HCT116 (cell line): ENCODE measurements around the gene C1orf174. TPM values are rescaled to one million over a fixed set of nuclear protein-coding genes. Genes with fewer than 3 reads are reported as not detected.

Experiments used
- ATAC-seq: fragments of 200-7000 bp; cut with Tn5 transposase; 2 replicates; pipeline ENCODE4 v1.9.1; 2020; ENCODE audit warnings: mild to moderate bottlenecking, moderate library complexity
- BruUV-seq: library from RNA; stranded (reverse); fragments of 400-500 nt; replicated peaks from 2 replicates; lab custom pipeline; 2021; lab: Mats Ljungman, UMichigan
- CTCF ChIA-PET: fragments of 300-600 bp; sonication (Branson Sonifier 250); formaldehyde crosslinking; loops from one replicate; lab custom pipeline; 2021; ENCODE audit warnings: antibody characterized with exemption; lab: Charles Lee
- POLR2A ChIA-PET: fragments of 300-600, 350-600 bp; sonication (Branson Sonifier 250); formaldehyde crosslinking; loops from one replicate; lab custom pipeline; 2021; ENCODE audit warnings: antibody characterized with exemption; lab: Charles Lee
- RAD21 ChIA-PET, 2 experiments: fragments of 300-600 bp; sonication (Branson Sonifier 250); formaldehyde crosslinking; loops; one replicate each; lab custom pipeline; 2023; ENCODE audit warnings: low total read pairs in 2 of 2; ENCODE audit not compliant: uncharacterized antibody in 2 of 2, unreplicated experiment in 2 of 2, low non-redundant PET in 1 of 2; lab: Charles Lee
- DNase-seq: peaks from one replicate; pipeline ENCODE4 v3.0.0-alpha.2; 2010; ENCODE audit warnings: low read depth, low spot score
- H2AFZ ChIP-seq: fragments of 200-600 bp; shearing (Covaris generic), sonication (generic); 2 replicates; pipeline ENCODE4 v1.6.1; 2017; ENCODE audit warnings: low read depth, mixed run types, mixed read lengths, antibody characterized with exemption, low read length; ENCODE audit not compliant: poor library complexity, severe bottlenecking
- H3K27ac ChIP-seq: 2 replicates; pipeline ENCODE4 v1.5.1; 2012; ENCODE audit warnings: low read depth, low read length
- H3K27me3 ChIP-seq: fragments of 200-600 bp; sonication (generic); 2 replicates; pipeline ENCODE4 v1.6.1; 2016; ENCODE audit warnings: mixed run types, low read length, mixed read lengths; ENCODE audit not compliant: insufficient read depth
- H3K36me3 ChIP-seq, 2 experiments: fragments of 200-500 bp in 1 of 2; fragments of 200-600 bp in 1 of 2; sonication (Bioruptor generic) in 1 of 2; sonication (generic) in 1 of 2; 2 replicates each; pipeline versions ENCODE4 v1.5.1 to v1.6.1; 2014 to 2016; ENCODE audit warnings: low read length in 2 of 2, inconsistent platforms in 1 of 2, mixed read lengths in 1 of 2, mixed run types in 1 of 2; ENCODE audit not compliant: insufficient read depth in 2 of 2, control insufficient read depth in 1 of 2
- H3K4me1 ChIP-seq, 2 experiments: fragments of 200-600 bp in 1 of 2; sonication (generic) in 1 of 2; 2 replicates each; pipeline versions ENCODE4 v1.5.1 to v1.6.1; 2012 to 2017; ENCODE audit warnings: low read length in 2 of 2, inconsistent platforms in 1 of 2, mild to moderate bottlenecking in 1 of 2, mixed read lengths in 1 of 2, mixed run types in 1 of 2, moderate library complexity in 1 of 2; ENCODE audit not compliant: insufficient read depth in 2 of 2, control insufficient read depth in 1 of 2
- H3K4me2 ChIP-seq: fragments of 200-600 bp; sonication (generic); 2 replicates; pipeline ENCODE4 v1.6.1; 2017; ENCODE audit warnings: mixed run types, low read length, mixed read lengths
- H3K4me3 ChIP-seq, 2 experiments: fragments of 200-600 bp in 1 of 2; sonication (generic) in 1 of 2; replicated peaks in 1 of 2; 2 replicates each; pipeline ENCODE4 v1.5.1; 2011 to 2016; ENCODE audit warnings: low read length in 2 of 2, control low read depth in 1 of 2, low read depth in 1 of 2, mild to moderate bottlenecking in 1 of 2, mixed read lengths in 1 of 2, mixed run types in 1 of 2
- H3K79me2 ChIP-seq: fragments of 200-600 bp; sonication (generic); 2 replicates; pipeline ENCODE4 v1.6.1; 2017; ENCODE audit warnings: mild to moderate bottlenecking, mixed run types, low read length, moderate library complexity, mixed read lengths; ENCODE audit not compliant: insufficient read depth
- H3K9ac ChIP-seq: fragments of 200-600 bp; sonication (generic); 2 replicates; pipeline ENCODE4 v1.6.1; 2016; ENCODE audit warnings: low read length, mixed read lengths
- H3K9me2 ChIP-seq: fragments of 200-600 bp; sonication (generic), shearing (Covaris generic); 2 replicates; pipeline ENCODE4 v1.6.1; 2017; ENCODE audit warnings: mixed run types, mild to moderate bottlenecking, moderate library complexity; ENCODE audit not compliant: insufficient read depth
- H3K9me3 ChIP-seq, 2 experiments: fragments of 200-500 bp in 1 of 2; fragments of 200-600 bp in 1 of 2; sonication (Bioruptor generic) in 1 of 2; sonication (generic) in 1 of 2; 2 replicates each; pipeline ENCODE4 v1.6.1; 2014 to 2017; ENCODE audit warnings: low read length in 2 of 2, mixed read lengths in 2 of 2, inconsistent platforms in 1 of 2, low read depth in 1 of 2, mild to moderate bottlenecking in 1 of 2, mixed run types in 1 of 2, moderate library complexity in 1 of 2; ENCODE audit not compliant: control insufficient read depth in 1 of 2, insufficient read depth in 1 of 2
- H4K20me1 ChIP-seq: fragments of 200-600 bp; sonication (generic), shearing (Covaris generic); 2 replicates; pipeline ENCODE4 v1.6.1; 2017; ENCODE audit warnings: mixed run types, mild to moderate bottlenecking, moderate library complexity; ENCODE audit not compliant: insufficient read depth
- CEBPB ChIP-seq: IDR thresholded peaks from 2 replicates; pipeline ENCODE4 v1.6.1; 2012; ENCODE audit warnings: low read depth
- ELF1 ChIP-seq: IDR thresholded peaks from 2 replicates; pipeline ENCODE4 v1.6.1; 2012; ENCODE audit warnings: low read depth, borderline replicate concordance
- EZH2 ChIP-seq: fragments of 200-600 bp; sonication (generic); IDR thresholded peaks from 2 replicates; pipeline ENCODE4 v1.6.1; 2017; ENCODE audit warnings: antibody characterized with exemption, mixed run types
- EZH2phosphoT487 ChIP-seq: fragments of 200-600 bp; IDR thresholded peaks from 2 replicates; pipeline ENCODE4 v1.6.1; 2018; ENCODE audit warnings: antibody characterized with exemption, borderline replicate concordance
- FOSL1 ChIP-seq: IDR thresholded peaks from 2 replicates; pipeline ENCODE4 v1.6.1; 2012; ENCODE audit warnings: low read depth
- JUND ChIP-seq: IDR thresholded peaks from 2 replicates; pipeline ENCODE4 v1.6.1; 2012
- POLR2A ChIP-seq: IDR thresholded peaks from 2 replicates; pipeline ENCODE4 v1.7.0; 2011; ENCODE audit warnings: borderline replicate concordance; ENCODE audit not compliant: insufficient read depth, insufficient read length; ENCODE audit errors: extremely low read depth
- POLR2AphosphoS5 ChIP-seq: IDR thresholded peaks from 2 replicates; pipeline ENCODE4 v1.6.1; 2011; ENCODE audit warnings: mild to moderate bottlenecking, low read depth, low read length, moderate library complexity
- RAD21 ChIP-seq: IDR thresholded peaks from 2 replicates; pipeline ENCODE4 v1.6.1; 2012; ENCODE audit warnings: low read depth, mild to moderate bottlenecking
- SIN3A ChIP-seq: IDR thresholded peaks from 2 replicates; pipeline ENCODE4 v1.6.1; 2012; ENCODE audit warnings: low read depth
- SP1 ChIP-seq: IDR thresholded peaks from 2 replicates; pipeline ENCODE4 v1.6.1; 2012; ENCODE audit warnings: low read depth
- SRF ChIP-seq: IDR thresholded peaks from 2 replicates; pipeline ENCODE4 v1.6.1; 2012; ENCODE audit warnings: low read depth
- ZFX ChIP-seq: fragments of 450-650 bp; IDR thresholded peaks from 2 replicates; pipeline ENCODE4 v1.6.1; 2017
- ZNF274 ChIP-seq: fragments of 200-500 bp; sonication (Bioruptor generic); IDR thresholded peaks from 2 replicates; pipeline ENCODE4 v1.6.1; 2014; ENCODE audit warnings: mild to moderate bottlenecking, low read depth, low read length, inconsistent platforms
- intact Hi-C: fragments of 100-400 bp; cut with micrococcal nuclease; formaldehyde crosslinking; loops from 2 replicates; pipeline ENCODE4 v1.10.0; 2022
- total RNA-seq: library from RNA; stranded (reverse); gene quantifications from one replicate; pipeline ENCODE4 v1.2.1, GENCODE V29; 2021; ENCODE audit not compliant: unreplicated experiment
- TF ChIP-seq, protein P1 (sequence below): IDR thresholded peaks from 2 replicates; pipeline ENCODE4 v1.6.1; 2012
- TF ChIP-seq, protein P2 (sequence below), 3 experiments: fragments of 200-600 bp in 1 of 3; sonication (generic) in 1 of 3; IDR thresholded peaks in 2 of 3; conservative IDR thresholded peaks in 1 of 3; 2 replicates each; pipeline ENCODE4 v1.5.1; 2012 to 2017; ENCODE audit warnings: low read depth in 2 of 3, low read length in 2 of 3, antibody characterized with exemption in 1 of 3, borderline replicate concordance in 1 of 3, control low read depth in 1 of 3, mild to moderate bottlenecking in 1 of 3, mixed read lengths in 1 of 3, mixed run types in 1 of 3, moderate library complexity in 1 of 3; ENCODE audit not compliant: insufficient read depth in 1 of 3
- TF ChIP-seq, protein P3 (sequence below): IDR thresholded peaks from 2 replicates; pipeline ENCODE4 v1.6.1; 2012

C1orf174 gene
- total RNA-seq, 1 experiment from 2014 or later = 33.7 TPM

DNA sequence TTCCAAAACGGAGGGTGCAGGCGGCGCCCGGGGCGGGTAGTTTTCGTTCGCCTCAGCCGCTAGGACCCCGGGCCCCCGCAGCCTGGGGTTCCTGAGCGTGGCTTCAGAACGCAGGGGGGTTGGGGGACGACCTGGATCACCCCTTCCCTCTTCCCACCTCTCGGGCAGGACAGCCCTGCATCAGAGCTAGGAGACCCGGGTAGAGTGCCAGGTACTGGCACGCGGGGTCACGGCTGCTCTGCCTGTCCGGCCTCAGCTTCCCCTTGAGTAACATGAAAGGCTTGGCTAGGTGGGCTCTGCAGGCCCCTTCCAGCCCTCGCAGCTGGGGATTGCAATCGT lies 42.3 kb downstream of the C1orf174 start:
- ChIA-PET CTCF (interaction anchor here (1.3 to 2.5 kb wide), 2 partner anchors 42 to 49 kb away, joined by 3 to 12 read pairs; partner anchors contain the start of gene C1orf174), POLR2A (interaction anchor here (1.5 kb wide), 1 partner anchor 42 kb away, joined by 4 read pairs; the partner anchor contains the start of gene C1orf174), RAD21 (no interaction called here)
- intact Hi-C loops = loop anchor here (1.0 to 5.0 kb wide), 2 partner anchors 43 to 405 kb away; partner anchors contain the start of genes ARHGEF16 and C1orf174
- Histone ChIP-seq H3K9me3 (no peaks in the 10 kb centered on the region), H3K79me2 (peaks cover 17% of the 10 kb centered on the region), H3K4me3 (peak overlapping the region; percentile 70 to 93), H4K20me1 (no peaks in the 10 kb centered on the region), H3K4me1 (peaks cover 9 to 19% of the 10 kb centered on the region in 2 experiments; a peak in 3 of 4 replicates), H3K4me2 (peak overlapping the region; percentile 89), H2AFZ (no peak overlapping the region), H3K9ac (peak overlapping the region; percentile 60), H3K27me3 (no peaks in the 10 kb centered on the region), H3K27ac (peak overlapping the region; percentile 53), H3K9me2 (no peaks in the 10 kb centered on the region), H3K36me3 (no peaks in the 10 kb centered on the region; a peak in 1 of 4 replicates)
- ATAC-seq = no peak
- no TSS peak for BruUV-seq
- TF ChIP-seq, protein P1, sequence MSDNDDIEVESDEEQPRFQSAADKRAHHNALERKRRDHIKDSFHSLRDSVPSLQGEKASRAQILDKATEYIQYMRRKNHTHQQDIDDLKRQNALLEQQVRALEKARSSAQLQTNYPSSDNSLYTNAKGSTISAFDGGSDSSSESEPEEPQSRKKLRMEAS = no peak
- TF ChIP-seq CEBPB (no peak), JUND (no peak), SRF (no peak), SIN3A (no peak), ZFX (no peak), ZNF274 (no peak), EZH2phosphoT487 (no peak), POLR2A (no peak), EZH2 (no peak), POLR2AphosphoS5 (no peak), SP1 (no peak), ELF1 (no peak), RAD21 (no peak), FOSL1 (no peak)
- TF ChIP-seq, protein P2, sequence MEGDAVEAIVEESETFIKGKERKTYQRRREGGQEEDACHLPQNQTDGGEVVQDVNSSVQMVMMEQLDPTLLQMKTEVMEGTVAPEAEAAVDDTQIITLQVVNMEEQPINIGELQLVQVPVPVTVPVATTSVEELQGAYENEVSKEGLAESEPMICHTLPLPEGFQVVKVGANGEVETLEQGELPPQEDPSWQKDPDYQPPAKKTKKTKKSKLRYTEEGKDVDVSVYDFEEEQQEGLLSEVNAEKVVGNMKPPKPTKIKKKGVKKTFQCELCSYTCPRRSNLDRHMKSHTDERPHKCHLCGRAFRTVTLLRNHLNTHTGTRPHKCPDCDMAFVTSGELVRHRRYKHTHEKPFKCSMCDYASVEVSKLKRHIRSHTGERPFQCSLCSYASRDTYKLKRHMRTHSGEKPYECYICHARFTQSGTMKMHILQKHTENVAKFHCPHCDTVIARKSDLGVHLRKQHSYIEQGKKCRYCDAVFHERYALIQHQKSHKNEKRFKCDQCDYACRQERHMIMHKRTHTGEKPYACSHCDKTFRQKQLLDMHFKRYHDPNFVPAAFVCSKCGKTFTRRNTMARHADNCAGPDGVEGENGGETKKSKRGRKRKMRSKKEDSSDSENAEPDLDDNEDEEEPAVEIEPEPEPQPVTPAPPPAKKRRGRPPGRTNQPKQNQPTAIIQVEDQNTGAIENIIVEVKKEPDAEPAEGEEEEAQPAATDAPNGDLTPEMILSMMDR (IDR thresholded peaks at IDR 0.05 in 2 of 3, conservative IDR thresholded peaks at IDR 0.05 in 1 of 3; ENCODE audit: borderline replicate concordance in 1 of 3, insufficient read depth in 1 of 3, low read depth in 2 of 3, low read length in 2 of 3) = no peak
- TF ChIP-seq, protein P3, sequence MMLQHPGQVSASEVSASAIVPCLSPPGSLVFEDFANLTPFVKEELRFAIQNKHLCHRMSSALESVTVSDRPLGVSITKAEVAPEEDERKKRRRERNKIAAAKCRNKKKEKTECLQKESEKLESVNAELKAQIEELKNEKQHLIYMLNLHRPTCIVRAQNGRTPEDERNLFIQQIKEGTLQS = no peak
- DNase-seq = no peak
